ENCODE results near the gene PDZRN3.

The PDZRN3 gene

DNA sequence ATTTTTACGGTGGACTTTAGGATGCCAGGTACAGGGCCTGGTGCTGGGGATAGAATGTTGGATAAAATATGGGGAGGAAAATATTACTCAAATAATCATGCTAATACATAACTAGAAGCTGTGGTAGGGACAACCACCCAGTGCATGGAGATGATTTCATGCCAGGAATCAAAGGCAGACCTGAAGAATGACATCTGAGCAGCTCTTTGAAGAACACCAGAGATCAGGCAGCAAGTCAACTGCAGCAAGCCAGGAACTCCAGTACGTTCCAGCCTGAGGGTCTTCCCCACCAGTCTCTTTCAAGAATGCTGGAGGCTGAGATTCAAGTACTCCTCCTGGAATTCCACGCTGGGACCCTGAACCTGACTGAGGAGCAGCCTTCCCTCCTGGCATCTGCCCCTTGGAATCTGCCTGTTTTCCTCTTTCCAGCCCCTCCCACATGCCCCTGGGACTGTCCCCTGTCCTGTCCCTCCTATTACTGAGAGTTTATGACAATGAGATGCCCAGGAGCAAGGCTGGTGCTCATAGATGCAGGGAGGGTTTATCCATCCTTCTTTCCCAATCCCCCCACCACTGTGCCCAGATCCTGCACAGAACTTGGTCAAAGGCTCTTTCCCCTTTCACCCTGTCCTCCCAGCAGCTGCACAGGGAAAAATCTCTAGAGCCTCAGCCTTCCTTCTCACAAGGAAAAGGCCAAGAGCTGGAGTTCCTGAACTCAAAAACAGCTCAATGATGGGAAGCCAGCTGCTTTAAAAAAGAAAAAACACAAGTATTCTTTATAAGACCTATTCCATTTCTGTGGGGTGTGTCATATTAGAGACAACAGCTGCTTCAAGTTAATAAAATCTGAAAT, 68.0 kb downstream of the PDZRN3 start:
- peak; percentile 25 for DNase-seq (ENCODE audit: low read depth)

DNA sequence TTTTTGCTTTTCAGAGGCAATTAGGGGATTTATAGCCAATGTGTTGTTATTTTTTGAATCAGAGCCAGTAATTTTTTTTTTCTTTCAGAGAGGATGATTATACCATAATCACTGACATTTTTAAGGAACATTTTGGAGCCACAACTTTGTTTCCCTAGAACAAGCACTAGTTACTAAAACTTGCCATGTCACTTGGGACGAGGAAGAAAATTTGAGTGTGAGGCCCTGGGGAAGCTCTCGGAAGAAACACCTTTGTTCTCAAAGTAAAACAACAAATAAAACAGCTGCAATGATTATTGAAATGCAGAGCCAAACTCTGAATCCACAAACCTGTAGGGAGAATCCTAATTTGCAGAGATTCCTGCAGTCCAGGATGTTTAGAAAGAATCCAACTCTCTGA, 69.7 kb downstream of the PDZRN3 start:
- DNase-seq (ENCODE audit: low read depth): no peak

DNA sequence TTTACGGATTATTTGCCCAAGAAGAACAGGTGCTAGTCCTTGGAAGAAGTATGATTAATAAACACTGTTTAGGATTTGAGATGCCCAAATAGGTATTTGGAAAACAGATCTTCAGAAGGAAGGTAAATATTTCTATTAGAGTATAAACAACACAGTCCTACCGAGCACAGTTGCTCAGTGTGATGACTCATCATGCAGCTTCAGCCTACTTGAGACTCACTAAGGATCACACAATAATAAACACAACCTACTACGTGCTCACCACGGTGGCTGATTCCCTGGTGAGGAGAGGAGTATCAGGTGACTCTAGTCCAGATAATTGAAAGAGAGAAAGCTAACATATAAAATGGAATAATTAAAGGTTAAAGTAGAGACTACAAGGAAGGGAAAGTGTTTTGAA, 72.0 kb downstream of the PDZRN3 start:
- DNase-seq (ENCODE audit: low read depth): no peak

DNA sequence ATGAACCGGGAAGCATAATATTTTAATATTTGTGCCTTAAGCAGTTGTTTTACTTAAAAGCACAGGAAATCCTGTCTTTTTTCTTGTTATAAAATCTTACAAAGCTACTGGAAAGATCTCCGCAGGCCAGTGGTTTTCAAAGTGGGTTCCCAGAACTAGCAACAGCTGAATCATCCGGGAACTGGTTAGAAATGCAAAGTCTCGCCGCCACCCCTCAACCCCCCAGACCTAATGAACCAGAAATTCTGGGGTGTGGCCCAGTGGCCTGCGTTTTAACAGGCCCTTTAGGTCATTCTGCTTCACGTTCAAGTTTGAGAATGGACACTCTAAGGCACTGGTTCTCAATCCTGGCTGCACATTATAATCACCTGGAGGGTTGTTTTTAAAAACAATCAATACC, 74.7 kb downstream of the PDZRN3 start:
- DNase-seq (ENCODE audit: low read depth): no peak

DNA sequence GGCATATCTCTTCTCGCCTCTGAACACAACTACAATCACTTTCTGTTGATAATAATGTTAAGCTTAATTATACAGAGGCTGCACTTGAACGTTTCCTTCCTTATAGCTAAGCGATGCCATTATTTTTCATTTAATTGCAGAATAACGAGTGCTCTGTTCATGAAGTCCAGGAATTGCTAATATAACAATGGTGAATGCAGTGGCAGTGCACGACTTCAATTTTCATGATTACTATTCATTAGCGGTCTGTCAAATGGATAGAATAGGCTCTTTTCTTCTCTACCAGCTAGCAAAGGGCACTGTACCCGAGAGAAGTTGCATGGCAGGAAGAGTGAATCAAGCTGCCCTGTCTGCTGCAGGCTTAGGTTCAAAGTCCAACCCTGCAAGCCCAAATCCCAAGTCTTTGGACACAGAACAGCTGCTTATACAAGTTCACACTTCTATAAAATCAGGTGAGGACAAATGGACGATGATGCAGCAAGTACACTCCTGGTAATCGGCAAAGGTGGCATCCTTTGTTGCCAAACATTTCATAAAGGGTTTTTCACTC, 75.6 kb downstream of the PDZRN3 start:
- no peak for DNase-seq (ENCODE audit: low read depth)

DNA sequence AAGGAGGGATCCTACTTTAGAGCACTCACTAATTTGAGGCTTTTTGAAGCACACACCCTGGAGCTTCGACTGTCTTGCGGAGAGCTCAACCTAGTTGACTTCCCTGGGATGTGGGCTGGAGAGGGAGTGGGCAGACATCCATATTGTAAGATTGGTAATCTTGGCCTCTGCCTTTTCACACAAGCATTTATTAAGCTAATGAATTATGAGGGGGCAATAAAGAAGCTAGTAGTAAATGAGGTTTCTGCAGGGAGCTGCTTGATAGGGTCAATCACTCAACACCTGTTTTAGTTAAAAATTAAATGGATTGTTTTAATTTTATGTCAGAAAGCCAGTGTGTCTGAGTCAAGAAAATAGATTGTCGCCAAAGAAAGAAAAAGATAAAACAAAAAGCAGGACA, 76.3 kb downstream of the PDZRN3 start:
- no peak for DNase-seq (ENCODE audit: low read depth)

DNA sequence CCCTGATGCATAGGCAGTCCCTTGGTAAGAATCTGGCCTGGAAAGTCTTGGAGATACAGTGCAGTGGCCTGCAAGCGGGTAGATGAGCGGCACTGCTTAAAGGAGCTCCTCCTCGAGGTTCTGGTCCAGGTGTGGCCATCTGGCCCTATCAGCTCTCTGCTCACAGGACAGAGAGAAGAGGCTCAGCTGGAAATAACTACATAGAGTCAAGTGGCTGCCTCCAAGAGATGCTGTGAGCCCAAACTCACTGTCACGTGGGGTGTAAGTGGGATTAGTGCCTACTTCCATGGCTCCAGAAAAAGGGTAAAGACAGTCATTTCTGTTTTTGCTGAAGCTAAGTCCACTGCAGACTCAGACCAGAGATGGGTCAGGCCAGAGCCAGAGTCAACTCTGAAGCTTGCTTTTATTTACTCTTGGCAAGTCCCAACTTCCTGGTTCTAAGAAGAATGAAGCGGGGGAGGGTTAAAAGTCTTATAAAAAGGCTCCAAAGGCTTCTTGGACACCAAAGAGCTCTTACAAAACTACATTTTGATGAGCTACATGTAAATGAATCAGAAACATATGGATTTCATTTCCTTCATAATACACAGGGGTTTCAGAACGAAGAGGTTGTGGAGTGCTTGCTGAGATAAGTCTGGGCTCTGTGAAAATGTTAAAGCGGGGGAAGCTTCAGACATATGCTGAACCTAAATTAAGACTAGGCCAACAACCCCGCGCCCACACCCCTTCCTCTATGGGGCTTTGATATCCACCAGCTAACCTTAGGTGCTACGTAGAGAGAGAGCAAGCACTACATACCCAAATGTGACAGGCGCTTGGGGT, 77.1 kb downstream of the PDZRN3 start:
- peak; percentile 97 for DNase-seq (ENCODE audit: low read depth)

DNA sequence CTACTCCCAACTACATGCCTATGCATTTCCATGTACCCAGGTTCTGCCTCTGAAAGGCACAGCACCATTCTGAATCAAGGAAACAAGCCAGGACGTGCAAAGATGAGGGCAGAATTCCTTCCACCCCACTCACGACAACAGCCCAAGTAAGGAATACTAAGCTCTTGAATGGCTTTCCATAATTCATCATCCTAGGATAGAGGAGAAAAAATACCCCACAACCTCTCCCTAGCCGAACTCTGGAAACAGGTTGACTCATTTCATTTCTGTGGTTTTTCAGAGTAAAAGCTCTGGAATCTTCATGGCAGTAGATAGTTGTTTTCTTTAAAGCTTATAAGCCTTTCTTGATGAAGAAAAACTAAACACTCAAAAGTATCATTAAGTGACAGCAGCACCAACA, 77.8 kb downstream of the PDZRN3 start:
- DNase-seq (ENCODE audit: low read depth): peak; percentile 68

DNA sequence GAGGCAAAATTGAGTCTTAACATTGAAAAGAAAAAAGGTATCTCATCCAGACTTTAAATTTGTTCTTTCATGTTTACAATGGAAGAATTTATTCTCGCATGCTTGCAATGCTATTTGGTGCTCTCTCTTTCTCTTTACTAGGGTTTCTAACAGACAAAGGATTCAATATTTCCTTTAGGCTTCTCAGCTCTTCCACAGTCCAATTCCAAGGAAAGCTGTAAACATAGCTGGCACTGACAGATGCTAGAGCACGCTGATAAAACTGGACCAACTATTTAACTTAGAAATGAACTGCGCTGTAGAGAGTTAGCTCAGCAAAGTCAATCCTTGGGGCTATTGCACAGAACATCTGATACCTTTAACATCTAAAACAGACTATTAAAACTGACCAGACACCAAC, 81.3 kb downstream of the PDZRN3 start:
- no peak for DNase-seq (ENCODE audit: low read depth)

DNA sequence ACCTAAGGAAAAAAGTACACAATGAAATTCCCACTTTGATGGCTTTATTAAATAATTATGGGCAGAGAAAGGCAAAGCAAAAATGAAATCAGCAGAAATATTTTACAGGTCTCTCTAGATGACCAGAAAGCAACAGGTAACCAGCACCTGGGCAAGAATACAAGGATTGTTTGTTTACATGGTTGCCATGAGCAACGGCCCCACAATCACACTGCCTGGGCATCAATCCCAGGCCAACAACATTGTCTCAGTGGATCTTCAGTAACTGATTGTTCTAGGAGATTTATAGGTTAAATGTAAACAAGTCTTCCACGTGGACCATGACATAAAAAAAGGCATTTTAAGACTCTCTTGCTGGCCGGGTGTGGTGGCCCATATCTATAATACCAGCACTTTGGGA, 82.6 kb downstream of the PDZRN3 start:
- DNase-seq (ENCODE audit: low read depth): no peak

DNA sequence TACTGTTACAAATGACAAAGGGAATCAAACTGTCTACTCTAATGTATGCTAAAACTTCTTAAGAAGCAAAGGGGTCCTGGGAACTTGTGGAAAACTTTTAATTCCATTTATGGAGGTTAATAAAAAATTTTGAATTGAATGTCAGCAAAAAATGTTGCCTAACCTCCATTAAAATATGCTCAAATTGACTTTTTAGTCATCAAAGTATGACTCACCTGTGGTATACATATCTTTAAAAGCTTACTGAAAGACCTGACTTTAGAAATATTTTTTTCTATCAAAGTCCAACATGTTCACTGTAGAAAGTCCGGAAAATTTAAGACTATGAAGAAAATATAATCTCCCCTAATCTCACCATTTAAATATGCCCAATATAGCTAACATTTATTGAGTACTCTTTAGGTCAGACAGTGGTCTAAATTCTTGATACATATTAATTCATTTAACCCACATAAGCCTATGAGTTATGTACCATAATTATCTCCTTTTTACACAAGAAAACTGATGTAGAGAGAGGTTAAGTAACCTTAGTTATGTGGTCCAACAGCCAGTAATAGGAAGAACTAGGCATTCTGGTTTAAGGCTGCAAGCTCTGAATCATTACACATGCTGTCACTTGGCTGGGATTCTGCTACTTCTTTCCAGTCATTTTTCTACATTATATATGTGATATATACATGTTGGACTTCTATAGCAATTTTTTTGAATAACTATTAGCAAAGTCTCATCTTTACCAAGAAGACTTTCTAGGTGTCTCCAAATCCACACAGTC, 83.6 kb downstream of the PDZRN3 start:
- DNase-seq (ENCODE audit: low read depth): peak; percentile 26

DNA sequence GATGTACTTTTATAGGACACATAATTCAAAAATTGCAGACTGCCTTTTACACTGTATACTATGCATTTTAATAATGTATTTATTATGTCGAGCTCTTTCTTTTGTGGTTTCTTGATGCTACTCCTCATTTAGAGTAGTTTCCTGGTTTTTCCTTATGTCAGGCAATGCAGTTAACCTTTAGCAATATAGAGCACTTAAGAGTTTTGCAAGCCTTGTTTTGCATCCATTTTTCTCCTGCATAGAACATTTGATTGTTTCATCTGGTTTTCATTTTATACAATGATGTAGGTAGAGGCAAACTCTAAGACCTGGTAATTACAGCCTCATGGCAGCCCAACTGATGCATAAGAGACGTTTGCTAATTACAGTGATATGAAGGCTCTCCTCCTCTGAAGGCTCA, 86.3 kb downstream of the PDZRN3 start:
- no peak for DNase-seq (ENCODE audit: low read depth)

DNA sequence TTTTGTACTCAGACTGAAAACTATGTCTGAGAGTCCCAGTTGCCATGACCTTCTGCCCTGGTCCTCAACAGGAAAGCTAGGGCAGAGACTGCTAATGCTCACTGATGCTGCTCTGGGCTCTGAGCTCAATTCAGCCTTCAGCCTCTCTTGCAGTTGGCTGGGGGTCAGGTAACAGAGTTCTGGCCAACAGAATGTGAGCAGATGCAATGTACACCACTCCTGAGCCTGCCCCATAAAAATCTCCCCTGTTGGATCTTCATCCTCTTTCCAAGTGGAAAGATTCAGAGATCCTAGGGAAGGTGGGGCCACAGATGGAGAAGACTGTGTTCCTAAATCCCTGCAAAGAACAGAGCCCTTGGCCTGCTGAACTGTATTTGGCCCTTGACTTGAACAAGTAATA, 87.8 kb downstream of the PDZRN3 start:
- no peak for DNase-seq (ENCODE audit: low read depth)

DNA sequence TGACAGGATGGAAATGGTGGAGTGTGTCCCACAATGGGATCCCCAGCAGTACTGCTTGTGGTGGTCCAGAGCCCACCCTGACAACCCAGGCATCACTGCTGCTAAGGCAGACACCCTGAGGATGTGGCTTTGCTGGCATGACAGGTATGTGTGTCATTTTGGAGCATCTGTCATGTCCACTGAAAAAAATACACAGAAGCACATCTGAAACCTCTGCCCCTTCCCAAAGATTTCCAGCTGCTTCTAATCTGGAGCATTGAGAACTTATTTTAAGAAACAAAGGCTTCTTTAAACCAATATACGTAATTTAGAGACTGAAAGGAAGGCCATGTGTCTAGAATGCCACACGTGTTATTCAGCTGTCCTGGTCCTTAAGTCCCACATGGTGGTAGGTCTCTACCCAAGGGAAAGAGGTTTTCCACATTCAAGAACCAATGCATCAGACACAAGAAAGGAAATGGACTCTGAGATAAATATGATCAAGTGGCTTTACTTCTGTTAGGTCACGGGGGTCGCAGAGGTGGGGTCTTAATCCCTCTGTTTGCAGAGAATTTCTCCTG, 88.3 kb downstream of the PDZRN3 start:
- no peak for DNase-seq (ENCODE audit: low read depth)

DNA sequence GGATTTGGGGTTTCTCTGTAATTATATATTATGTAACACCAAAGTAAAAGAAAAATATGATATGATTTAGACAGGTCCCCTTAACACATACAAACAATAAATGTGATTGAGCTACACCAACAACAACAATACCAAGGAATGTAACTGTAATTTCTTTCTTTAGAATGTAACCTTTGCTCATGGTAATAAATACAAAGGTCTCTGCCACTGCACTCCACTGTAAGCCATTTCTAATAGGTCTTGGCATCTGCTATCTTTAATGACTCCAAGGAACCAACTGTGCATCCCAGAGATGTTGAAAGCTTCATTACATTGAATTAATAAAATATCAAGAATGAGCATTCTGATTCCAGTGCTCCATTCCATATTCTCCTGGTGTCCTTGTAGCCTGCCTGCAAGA, 88.8 kb downstream of the PDZRN3 start:
- no peak for DNase-seq (ENCODE audit: low read depth)

DNA sequence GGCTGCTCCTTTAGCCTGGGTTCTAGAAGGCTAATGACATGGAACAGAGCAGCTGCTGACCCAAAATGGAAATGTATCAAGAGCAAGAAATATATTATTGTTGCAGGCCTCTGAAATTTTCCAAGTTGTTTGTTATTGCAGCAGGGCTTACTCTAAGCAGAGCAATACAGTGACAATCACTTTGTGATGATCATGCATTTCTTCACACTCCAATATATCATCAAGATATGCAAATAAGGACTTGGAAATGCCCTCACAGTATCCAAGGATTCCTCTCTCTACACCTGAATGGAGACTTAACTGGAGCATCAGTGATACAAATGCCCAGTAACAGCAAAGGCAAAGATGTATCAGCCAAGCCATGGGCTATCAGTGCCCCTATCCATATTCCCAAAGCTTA, 89.6 kb downstream of the PDZRN3 start:
- no peak for DNase-seq (ENCODE audit: low read depth)

DNA sequence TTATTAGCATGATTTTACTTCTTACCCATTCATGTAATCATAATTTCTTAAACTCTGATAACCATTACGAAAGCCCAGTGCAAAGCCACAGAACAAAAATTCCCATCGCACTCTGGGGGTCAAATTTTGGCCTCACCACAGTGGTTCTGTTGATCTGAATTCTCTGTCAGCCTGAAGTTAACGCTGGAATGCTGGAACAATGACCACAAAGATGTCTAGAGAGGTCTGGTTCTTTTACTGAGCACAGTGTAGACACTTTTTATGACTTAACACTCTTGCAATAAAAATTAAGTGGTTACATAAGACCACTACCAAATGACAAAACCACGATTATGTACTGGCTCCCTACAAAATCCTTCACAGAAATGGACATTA, 94.7 kb downstream of the PDZRN3 start:
- no peak for DNase-seq (ENCODE audit: low read depth)

DNA sequence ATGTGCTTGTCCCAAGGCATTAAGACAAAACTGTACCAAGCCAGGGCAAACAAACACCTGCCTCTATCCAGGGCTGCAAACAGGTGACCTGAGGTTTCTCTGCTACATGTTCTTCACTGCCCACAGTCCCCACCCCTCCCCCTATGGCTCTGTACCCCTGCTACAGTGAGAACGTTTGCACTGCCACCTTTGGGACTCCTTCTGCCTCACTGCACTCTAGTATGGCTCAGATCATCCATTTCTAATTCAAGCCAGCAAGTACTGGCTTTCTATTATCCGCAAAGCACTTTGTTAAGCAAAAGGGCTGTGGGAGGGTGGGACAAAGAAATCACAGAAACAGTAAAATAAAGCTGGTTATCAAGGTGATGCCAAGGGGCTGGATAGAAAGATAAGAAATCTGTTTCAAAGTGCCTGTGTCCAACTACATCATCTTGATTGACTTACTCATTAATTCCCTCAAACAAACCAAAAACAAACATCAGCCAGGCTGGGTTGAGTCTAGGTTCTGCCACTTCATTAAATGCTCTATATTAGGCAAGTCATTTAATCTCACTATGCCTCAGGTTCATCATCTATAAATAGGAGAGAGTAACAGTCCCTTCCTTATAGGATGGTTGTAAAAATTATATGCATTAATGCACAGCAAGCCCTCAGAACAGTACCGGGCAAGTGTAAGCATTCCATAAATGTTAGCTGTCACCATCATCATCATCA, 95.3 kb downstream of the PDZRN3 start:
- no peak for DNase-seq (ENCODE audit: low read depth)

DNA sequence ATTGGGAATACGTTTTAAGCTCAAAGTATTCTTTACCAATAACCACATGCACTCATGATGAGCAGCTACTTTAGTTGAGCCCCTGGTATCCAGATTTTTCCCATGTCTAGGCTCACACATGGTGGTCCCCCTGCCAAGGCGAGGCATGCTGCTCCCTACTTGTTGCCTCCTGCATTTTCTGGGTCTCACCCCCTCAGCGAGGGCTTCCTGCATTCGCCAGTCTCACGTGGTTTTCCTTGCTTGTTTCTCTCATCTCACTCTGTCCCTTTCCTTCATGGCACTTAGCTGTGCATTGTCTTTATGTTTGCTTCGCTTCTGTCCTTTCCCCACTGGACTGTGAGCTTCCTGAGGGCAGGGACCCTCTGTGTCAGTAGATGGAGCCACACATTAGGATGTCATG, 99.2 kb downstream of the PDZRN3 start:
- no peak for DNase-seq (ENCODE audit: low read depth)

DNA sequence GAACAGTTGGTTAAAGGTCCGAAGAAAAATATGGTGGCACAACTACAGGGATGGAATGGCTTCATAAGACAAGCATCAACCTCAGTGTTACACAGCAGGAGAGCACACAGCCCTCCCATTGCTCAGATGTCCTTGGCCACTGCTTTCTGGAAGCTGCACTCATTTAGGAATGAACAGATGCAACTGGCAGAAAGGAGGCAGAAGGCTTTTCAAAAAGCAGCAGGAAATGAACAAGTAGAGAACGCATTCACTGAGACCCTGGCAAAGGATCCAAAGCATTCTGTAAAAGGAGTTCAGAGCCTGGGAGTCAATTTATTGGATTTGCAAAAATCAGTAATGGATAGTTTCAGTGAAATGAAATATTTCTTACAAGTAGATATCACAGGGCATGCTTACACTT, 101.1 kb downstream of the PDZRN3 start:
- no peak for DNase-seq (ENCODE audit: low read depth)

DNA sequence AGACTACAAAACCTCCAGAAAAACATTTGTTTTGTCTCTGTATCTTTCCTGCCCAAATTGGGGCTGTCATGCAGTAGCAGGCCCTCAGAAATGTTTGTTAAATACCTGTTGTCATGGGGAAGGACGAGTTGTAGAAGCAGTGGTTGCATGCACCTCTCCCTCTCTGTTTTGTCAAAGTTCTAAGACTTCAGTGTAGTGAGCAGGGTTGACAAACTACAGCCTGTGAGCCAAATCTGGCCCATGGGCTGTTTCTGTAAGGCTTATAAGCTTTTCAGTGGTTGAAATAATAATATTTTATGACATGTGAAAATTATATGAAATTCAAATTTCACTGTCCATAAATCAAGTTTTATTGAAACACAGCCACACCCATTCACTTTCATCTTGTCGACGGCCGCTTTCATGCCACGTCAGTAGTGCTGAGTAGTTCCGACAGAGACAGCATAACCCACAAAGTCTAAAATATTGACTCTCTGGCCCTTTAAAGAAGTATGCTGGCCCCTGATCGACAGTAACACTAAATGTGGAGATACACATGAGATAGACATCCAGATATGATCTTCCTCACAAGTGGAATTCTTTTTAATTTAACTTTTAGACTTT, 102.9 kb downstream of the PDZRN3 start:
- DNase-seq (ENCODE audit: low read depth): no peak

Data from fibroblast of gingiva (primary cell).